ENCODE measurements around the gene CTBP2.

Gene CTBP2

GRCh38 chr10:124957404-124957947, 202.9 kb downstream of the CTBP2 start:
- DNase-seq, result no peak

GRCh38 chr10:124956764-124957163, 203.6 kb downstream of the CTBP2 start:
- DNase-seq, result no peak

GRCh38 chr10:124955868-124956267, 204.5 kb downstream of the CTBP2 start:
- DNase-seq, result no peak

GRCh38 chr10:124955243-124955642, 205.1 kb downstream of the CTBP2 start:
- DNase-seq, result no peak

GRCh38 chr10:124953421-124953820, 206.9 kb downstream of the CTBP2 start:
- no peak for DNase-seq

- DNase-seq, result no peak
Measured at GRCh38 chr10:124952123-124952522, 208.2 kb downstream of the CTBP2 start.

GRCh38 chr10:124949543-124949942, 210.8 kb downstream of the CTBP2 start:
- DNase-seq, result no peak

- DNase-seq, result no peak
Measured at GRCh38 chr10:124946945-124947344, 213.4 kb downstream of the CTBP2 start.

GRCh38 chr10:124944982-124945381, 215.4 kb downstream of the CTBP2 start:
- DNase-seq, result no peak

GRCh38 chr10:124943301-124944092, 216.9 kb downstream of the CTBP2 start:
- DNase-seq, result no peak

- DNase-seq, result no peak
Measured at GRCh38 chr10:124942317-124943169, 217.8 kb downstream of the CTBP2 start.

- no peak for DNase-seq
Measured at GRCh38 chr10:124941823-124942222, 218.5 kb downstream of the CTBP2 start, which contains the start of gene ZRANB1. TSS of gene ZRANB1 (plus strand) at chr10:124942123. CDS start at chr10:124942494, 371 bp downstream.

- no peak for DNase-seq
Measured at GRCh38 chr10:124939290-124939689, 221.1 kb downstream of the CTBP2 start.

GRCh38 chr10:124936813-124937212, 223.6 kb downstream of the CTBP2 start:
- no peak for DNase-seq

- no peak for DNase-seq
Measured at GRCh38 chr10:124935946-124936345, 224.4 kb downstream of the CTBP2 start.

Data from DMS79 (cell line).